Trophoblast cell (in vitro differentiated cells and primary cell): ENCODE results near the gene FLNC.
A peak's percentile ranks its signal among the peaks of the same experiment; 100 is the strongest.

Experiments used
- DNase-seq, 2 donors: peaks; one replicate each; pipeline ENCODE4 v3.0.0-alpha.2; 2016
- H2AFZ ChIP-seq: 2 replicates; pipeline ENCODE4 v1.6.1; 2013; ENCODE audit warnings: low read length, moderate library complexity, mild to moderate bottlenecking; ENCODE audit not compliant: insufficient read depth, poor library complexity
- H2AK5ac ChIP-seq: 2 replicates; pipeline ENCODE4 v1.6.1; 2013; ENCODE audit warnings: mild to moderate bottlenecking, low read length
- H2BK120ac ChIP-seq: 2 replicates; pipeline ENCODE4 v1.6.1; 2013; ENCODE audit warnings: low read length, mild to moderate bottlenecking, moderate library complexity; ENCODE audit not compliant: insufficient read depth, poor library complexity
- H2BK12ac ChIP-seq: 2 replicates; pipeline ENCODE4 v1.6.1; 2013; ENCODE audit warnings: mild to moderate bottlenecking, low read length, moderate library complexity
- H2BK5ac ChIP-seq: 2 replicates; pipeline ENCODE4 v1.6.1; 2013; ENCODE audit warnings: low read length, low read depth, moderate library complexity, mild to moderate bottlenecking; ENCODE audit not compliant: poor library complexity
- H3K14ac ChIP-seq: 2 replicates; pipeline ENCODE4 v1.6.1; 2013; ENCODE audit warnings: mild to moderate bottlenecking, low read length
- H3K18ac ChIP-seq: 2 replicates; pipeline ENCODE4 v1.6.1; 2013; ENCODE audit warnings: mild to moderate bottlenecking, low read length
- H3K23ac ChIP-seq: 2 replicates; pipeline ENCODE4 v1.6.1; 2013; ENCODE audit warnings: low read length
- H3K27ac ChIP-seq: 2 replicates; pipeline ENCODE4 v1.5.1; 2013; ENCODE audit warnings: low read depth, mild to moderate bottlenecking, inconsistent platforms, low read length, moderate library complexity
- H3K27me3 ChIP-seq: 2 replicates; pipeline ENCODE4 v1.6.1; 2013; ENCODE audit warnings: inconsistent platforms, mild to moderate bottlenecking, low read length, moderate library complexity; ENCODE audit not compliant: insufficient read depth
- H3K36me3 ChIP-seq, 2 experiments: 1 replicate in 1 of 2; 2 replicates in 1 of 2; pipeline ENCODE4 v1.6.1; 2013; ENCODE audit warnings: low read length in 2 of 2, mild to moderate bottlenecking in 2 of 2, moderate library complexity in 1 of 2; ENCODE audit not compliant: insufficient read depth in 2 of 2, control insufficient read depth in 1 of 2
- H3K4ac ChIP-seq: 2 replicates; pipeline ENCODE4 v1.6.1; 2013; ENCODE audit warnings: low read depth, mild to moderate bottlenecking, low read length, moderate library complexity
- H3K4me1 ChIP-seq, 2 experiments: 1 replicate in 1 of 2; 2 replicates in 1 of 2; pipeline ENCODE4 v1.6.1; 2013; ENCODE audit warnings: low read length in 2 of 2, mild to moderate bottlenecking in 2 of 2, moderate library complexity in 1 of 2; ENCODE audit not compliant: insufficient read depth in 2 of 2, control insufficient read depth in 1 of 2
- H3K4me2 ChIP-seq: 2 replicates; pipeline ENCODE4 v1.6.1; 2013; ENCODE audit warnings: inconsistent platforms, mild to moderate bottlenecking, low read length, moderate library complexity
- H3K4me3 ChIP-seq: 2 replicates; pipeline ENCODE4 v1.5.1; 2013; ENCODE audit warnings: mild to moderate bottlenecking, low read depth, low read length, inconsistent platforms
- H3K79me1 ChIP-seq: one replicate; pipeline ENCODE4 v1.6.1; 2013; ENCODE audit warnings: low read length
- H3K79me2 ChIP-seq: 2 replicates; pipeline ENCODE4 v1.6.1; 2013; ENCODE audit warnings: low read length, mild to moderate bottlenecking; ENCODE audit not compliant: control insufficient read depth, insufficient read depth, poor library complexity
- H3K9ac ChIP-seq: 2 replicates; pipeline ENCODE4 v1.6.1; 2013; ENCODE audit warnings: mild to moderate bottlenecking, low read length
- H3K9me3 ChIP-seq: 2 replicates; pipeline ENCODE4 v1.6.1; 2013; ENCODE audit warnings: low read depth, mild to moderate bottlenecking, control low read depth, inconsistent platforms, low read length; ENCODE audit not compliant: insufficient read depth
- H4K12ac ChIP-seq: 2 replicates; pipeline ENCODE4 v1.6.1; 2013; ENCODE audit warnings: low read depth, mild to moderate bottlenecking, low read length, moderate library complexity
- H4K8ac ChIP-seq: 2 replicates; pipeline ENCODE4 v1.6.1; 2013; ENCODE audit warnings: low read depth, mild to moderate bottlenecking, low read length, moderate library complexity
- H4K91ac ChIP-seq: one replicate; pipeline ENCODE4 v1.6.1; 2013; ENCODE audit warnings: low read depth, mild to moderate bottlenecking, low read length, moderate library complexity
- WGBS: extraction: QIAGEN DNeasy Blood & Tissue Kit; methylation state at CpG from one replicate; pipeline ENCODE4 v1.1.7; 2013; ENCODE audit warnings: missing lambda C conversion rate; ENCODE audit not compliant: insufficient read length, insufficient coverage; ENCODE audit errors: extremely low coverage; 5-methylcytosine and 5-hydroxymethylcytosine counted together

FLNC gene

GRCh38 chr7:128893251-128894100 lies 63.3 kb downstream of the FLNC start:
- Histone ChIP-seq H3K18ac (no peak overlapping the region), H3K4ac (no peak overlapping the region), H4K8ac (no peak overlapping the region), H3K9ac (no peak overlapping the region), H3K4me3 (no peak overlapping the region), H3K27ac (no peak overlapping the region), H3K36me3 (no peaks in the 10 kb centered on the region), H3K27me3 (peaks cover 13% of the 10 kb centered on the region), H2AFZ (no peak overlapping the region), H2AK5ac (no peak overlapping the region), H4K91ac (no peak overlapping the region), H2BK5ac (no peak overlapping the region), H3K4me1 (peaks cover 9 to 11% of the 10 kb centered on the region in 2 experiments), H3K9me3 (peaks cover 12% of the 10 kb centered on the region), H3K4me2 (no peak overlapping the region), H3K23ac (no peak overlapping the region), H2BK120ac (no peak overlapping the region), H3K79me1 (no peaks in the 10 kb centered on the region), H4K12ac (no peak overlapping the region), H2BK12ac (no peak overlapping the region), H3K79me2 (no peaks in the 10 kb centered on the region), H3K14ac (no peak overlapping the region)
- peak; percentile 67 to 78 for DNase-seq
- no CpG with 5 or more reads among the region's 23 CpGs for WGBS

DNA sequence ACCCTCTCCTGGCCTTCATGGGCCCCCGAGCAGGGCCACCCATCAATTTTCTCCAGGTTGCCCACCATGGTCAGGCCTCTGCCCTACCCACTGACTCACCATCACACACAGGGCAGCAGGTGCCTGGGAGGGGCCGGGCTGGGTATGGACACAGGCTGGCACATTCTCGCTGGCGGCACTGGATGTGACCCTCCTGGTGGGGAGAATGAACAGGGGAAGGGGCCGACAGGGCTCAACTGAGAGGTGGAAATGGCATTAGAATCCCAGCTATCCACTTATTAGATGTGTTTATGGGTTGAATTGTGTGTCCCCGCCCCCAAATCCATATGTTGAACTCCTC lies 63.9 kb downstream of the FLNC start:
- H3K4ac ChIP-seq, result no peak overlapping the region
- H3K79me1 ChIP-seq, result no peaks in the 10 kb centered on the region
- H3K4me2 ChIP-seq, result no peak overlapping the region
- H2BK120ac ChIP-seq, result no peak overlapping the region
- no peak overlapping the region for H3K9ac ChIP-seq
- no peak overlapping the region for H4K91ac ChIP-seq
- H3K27ac ChIP-seq, result no peak overlapping the region
- no peak overlapping the region for H2BK5ac ChIP-seq
- H3K27me3 ChIP-seq, result peaks cover 13% of the 10 kb centered on the region
- no peak overlapping the region for H3K4me3 ChIP-seq
- H2BK12ac ChIP-seq, result no peak overlapping the region
- no peaks in the 10 kb centered on the region for H3K79me2 ChIP-seq
- H4K8ac ChIP-seq, result no peak overlapping the region
- no peak overlapping the region for H3K14ac ChIP-seq
- DNase-seq, result no peak
- no peak overlapping the region for H2AK5ac ChIP-seq
- no peak overlapping the region for H2AFZ ChIP-seq
- WGBS, result no CpG with 5 or more reads among the region's 6 CpGs
- H3K4me1 ChIP-seq, result peaks cover 4 to 7% of the 10 kb centered on the region in 2 experiments
- no peak overlapping the region for H4K12ac ChIP-seq
- no peak overlapping the region for H3K23ac ChIP-seq
- H3K18ac ChIP-seq, result no peak overlapping the region
- H3K9me3 ChIP-seq, result peaks cover 12% of the 10 kb centered on the region
- H3K36me3 ChIP-seq, result no peaks in the 10 kb centered on the region

GRCh38 chr7:128895320-128895719 lies 65.1 kb downstream of the FLNC start:
- no peak overlapping the region for H2AK5ac ChIP-seq
- H4K12ac ChIP-seq, result no peak overlapping the region
- no peak overlapping the region for H3K9ac ChIP-seq
- H3K23ac ChIP-seq, result no peak overlapping the region
- H3K9me3 ChIP-seq, result peaks cover 9% of the 10 kb centered on the region
- H3K4me3 ChIP-seq, result no peak overlapping the region
- no peak overlapping the region for H3K18ac ChIP-seq
- no peak overlapping the region for H3K14ac ChIP-seq
- H4K8ac ChIP-seq, result no peak overlapping the region
- H3K4me1 ChIP-seq, result peaks cover 4 to 5% of the 10 kb centered on the region in 2 experiments
- H3K4ac ChIP-seq, result no peak overlapping the region
- no peaks in the 10 kb centered on the region for H3K79me2 ChIP-seq
- WGBS, result no CpG with 5 or more reads among the region's 3 CpGs
- H4K91ac ChIP-seq, result no peak overlapping the region
- no peak for DNase-seq
- no peak overlapping the region for H2AFZ ChIP-seq
- H2BK12ac ChIP-seq, result no peak overlapping the region
- no peaks in the 10 kb centered on the region for H3K36me3 ChIP-seq
- no peak overlapping the region for H2BK5ac ChIP-seq
- H3K27ac ChIP-seq, result no peak overlapping the region
- no peak overlapping the region for H3K4me2 ChIP-seq
- peaks cover 11% of the 10 kb centered on the region for H3K27me3 ChIP-seq
- no peaks in the 10 kb centered on the region for H3K79me1 ChIP-seq
- H2BK120ac ChIP-seq, result no peak overlapping the region

GRCh38 chr7:128899392-128899791 lies 69.2 kb downstream of the FLNC start:
- H3K23ac ChIP-seq, result no peak overlapping the region
- no peak overlapping the region for H4K12ac ChIP-seq
- peaks cover 3% of the 10 kb centered on the region for H3K27me3 ChIP-seq
- no peak overlapping the region for H4K8ac ChIP-seq
- H2BK12ac ChIP-seq, result no peak overlapping the region
- no peak overlapping the region for H3K4me2 ChIP-seq
- H4K91ac ChIP-seq, result no peak overlapping the region
- H2BK5ac ChIP-seq, result no peak overlapping the region
- no peaks in the 10 kb centered on the region for H3K4me1 ChIP-seq
- H3K14ac ChIP-seq, result no peak overlapping the region
- no peak for DNase-seq
- H3K36me3 ChIP-seq, result no peaks in the 10 kb centered on the region
- H3K18ac ChIP-seq, result no peak overlapping the region
- H3K79me2 ChIP-seq, result no peaks in the 10 kb centered on the region
- no peak overlapping the region for H2AK5ac ChIP-seq
- no peak overlapping the region for H2AFZ ChIP-seq
- H3K9ac ChIP-seq, result no peak overlapping the region
- no peaks in the 10 kb centered on the region for H3K79me1 ChIP-seq
- no peak overlapping the region for H3K4me3 ChIP-seq
- H2BK120ac ChIP-seq, result no peak overlapping the region
- no peak overlapping the region for H3K27ac ChIP-seq
- peaks cover 1% of the 10 kb centered on the region for H3K9me3 ChIP-seq
- no peak overlapping the region for H3K4ac ChIP-seq
